NCI-H1436 treated with DMSO at 0.1 percent for 48 hours (cell line): ENCODE data around the gene DIS3L2.
"Not testable (repeated sequence)": the region's sequence is repeated elsewhere in the genome, so short reads cannot be mapped to it uniquely, and the experiment has no call there.

Experiments
- DNase-seq: peaks from one replicate; lab custom pipeline; 2025; lab: John Stamatoyannopoulos, UW

Gene DIS3L2

DNA sequence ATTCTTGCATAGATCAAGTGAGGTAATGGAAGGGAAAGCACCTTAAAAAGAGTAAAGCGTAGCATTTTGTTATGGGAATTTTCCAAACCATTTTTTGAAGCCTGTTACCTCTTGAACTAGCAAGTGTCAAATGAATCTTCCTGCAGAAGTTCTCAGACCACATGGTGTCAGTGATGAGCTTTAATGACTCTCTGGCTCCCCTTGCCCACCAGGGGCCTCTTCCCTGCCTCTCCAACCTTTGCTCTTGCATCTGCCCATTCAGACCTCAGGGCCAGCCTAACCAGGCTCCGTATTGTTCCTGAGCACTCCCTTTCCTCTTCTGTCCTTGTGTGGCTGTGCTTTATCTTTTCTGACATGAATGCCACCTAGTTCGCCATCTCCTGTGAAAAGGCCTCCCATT, 155.9 kb downstream of the DIS3L2 start:
- no peak for DNase-seq

DNA sequence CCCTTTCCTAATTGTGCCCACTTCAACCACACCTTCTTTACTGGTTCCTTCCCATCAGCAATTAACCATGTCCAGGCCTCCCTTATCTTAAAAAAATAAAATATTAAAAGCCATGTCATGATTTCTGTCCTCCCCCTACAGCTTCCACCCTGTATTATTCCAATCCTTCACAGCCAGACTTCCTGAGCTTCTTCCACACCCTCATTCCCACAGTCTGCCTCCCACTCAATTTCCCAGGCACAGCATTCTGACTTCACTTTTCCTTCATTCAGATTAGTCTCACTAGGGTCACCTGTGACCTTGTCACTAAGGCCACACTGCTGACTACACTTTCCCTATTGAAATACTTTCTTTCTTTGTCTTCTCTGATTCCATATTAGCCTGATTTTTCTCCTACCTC, 159.4 kb downstream of the DIS3L2 start:
- no peak for DNase-seq

DNA sequence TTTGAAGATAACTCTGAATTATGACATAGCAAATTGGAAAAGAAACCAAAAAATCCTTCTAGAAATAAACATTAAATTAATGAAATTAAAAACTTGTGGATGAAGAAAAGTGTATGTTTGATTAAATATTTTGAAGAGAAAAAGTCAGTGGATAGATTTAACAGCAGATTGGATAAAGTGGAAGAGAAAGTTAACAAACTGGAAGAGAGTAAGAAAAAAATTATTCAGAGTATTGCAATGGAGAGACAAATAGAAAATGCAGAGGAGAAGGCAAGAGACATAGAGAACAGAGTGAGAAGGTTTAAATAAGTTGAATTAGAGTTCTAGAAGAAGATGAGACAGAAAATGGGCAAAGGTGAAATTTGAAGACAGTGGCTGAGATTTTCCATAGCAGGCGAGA, 162.8 kb downstream of the DIS3L2 start:
- DNase-seq: no peak

DNA sequence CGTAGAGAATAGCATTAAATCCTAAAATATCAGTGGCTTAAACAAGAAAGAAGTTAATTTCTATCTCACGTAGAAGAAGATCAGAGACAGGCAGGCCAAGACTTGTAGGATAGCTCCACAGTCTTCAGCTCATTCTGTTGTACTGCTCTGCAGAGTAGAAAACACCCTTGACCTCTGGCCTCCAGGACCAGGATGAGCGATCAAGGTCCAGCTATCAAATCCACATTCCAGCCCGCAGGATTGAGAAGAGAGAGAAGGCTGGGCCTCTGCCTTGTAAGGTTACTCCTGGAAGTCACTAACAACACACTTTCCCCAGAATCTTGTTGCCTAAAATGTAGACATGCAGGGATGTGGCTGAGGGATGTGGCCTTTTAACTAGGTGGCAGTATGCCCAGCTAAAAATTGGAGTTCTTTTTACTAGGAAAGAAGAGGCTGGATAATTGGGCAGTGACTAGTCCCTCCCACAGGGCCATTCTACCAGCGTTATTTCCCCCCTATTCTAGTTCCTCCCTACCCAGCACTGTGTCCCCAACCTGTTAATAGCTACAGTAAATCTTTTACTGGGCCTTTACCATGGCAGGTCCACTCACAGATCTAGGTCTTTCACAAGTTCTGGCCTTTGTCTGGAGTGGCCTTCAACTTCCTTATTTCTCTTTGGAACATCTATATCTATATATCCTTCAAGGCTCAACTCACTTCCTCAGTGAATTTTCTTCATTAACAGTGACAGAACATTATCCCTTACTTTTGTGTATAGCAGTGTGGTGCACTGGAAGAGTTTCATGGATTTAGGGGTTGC, 165.0 kb downstream of the DIS3L2 start:
- DNase-seq: no peak

DNA sequence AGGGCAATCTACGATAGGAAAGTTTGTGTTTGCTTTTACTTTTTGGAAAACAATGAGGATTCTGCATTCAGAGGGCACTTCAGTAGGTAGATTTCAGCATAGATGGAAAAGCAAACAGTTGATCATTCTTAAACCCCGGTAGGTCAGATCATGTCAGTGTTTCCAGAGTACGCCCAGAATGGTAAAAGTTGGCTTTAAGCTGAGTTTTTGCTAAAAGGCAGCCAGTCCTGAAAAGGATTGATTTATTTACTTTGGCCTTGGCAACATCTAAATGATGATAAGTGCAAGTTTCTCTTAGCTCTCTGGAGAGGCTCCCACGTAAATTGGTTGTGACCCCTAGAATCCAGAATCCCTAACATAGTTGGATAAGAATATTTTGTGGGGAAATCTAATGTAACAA, 168.0 kb downstream of the DIS3L2 start:
- no peak for DNase-seq

DNA sequence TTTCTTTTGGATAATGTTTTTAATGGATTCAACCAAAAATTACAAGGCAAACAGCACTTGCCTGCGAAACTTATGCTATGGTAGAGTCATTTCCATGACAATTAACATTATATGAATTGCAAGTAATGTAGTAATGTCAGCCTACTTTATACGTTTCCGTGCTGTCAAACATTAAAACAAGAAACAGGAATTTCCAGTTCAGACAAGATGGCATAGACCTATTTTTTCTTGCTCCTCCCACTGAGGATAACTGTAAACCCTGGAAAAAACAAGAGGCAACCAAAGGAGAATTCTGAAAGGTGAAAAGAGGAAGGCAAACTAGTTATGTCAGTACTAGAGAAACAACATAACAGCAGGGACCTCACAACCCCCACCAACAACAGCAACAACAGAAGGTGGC, 170.7 kb downstream of the DIS3L2 start:
- DNase-seq: no peak

DNA sequence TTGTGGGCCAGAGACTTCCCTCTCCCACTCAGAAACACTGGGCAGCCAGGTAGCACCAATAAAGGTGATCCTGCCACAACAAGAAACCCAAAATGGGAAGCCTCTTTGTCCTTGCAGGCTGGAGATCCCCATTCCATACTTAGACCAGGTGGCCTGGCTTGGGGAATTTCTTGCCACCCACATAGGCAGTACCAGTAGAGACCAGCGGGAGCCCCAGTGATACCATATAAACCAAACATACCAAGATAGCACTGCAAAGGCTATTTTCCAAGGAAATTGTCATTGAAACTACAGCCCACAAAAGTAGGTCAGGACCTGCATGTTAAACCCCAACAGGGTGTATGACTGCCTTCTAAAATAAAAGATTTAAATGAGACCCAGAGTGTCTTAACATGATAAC, 171.6 kb downstream of the DIS3L2 start:
- no peak for DNase-seq

DNA sequence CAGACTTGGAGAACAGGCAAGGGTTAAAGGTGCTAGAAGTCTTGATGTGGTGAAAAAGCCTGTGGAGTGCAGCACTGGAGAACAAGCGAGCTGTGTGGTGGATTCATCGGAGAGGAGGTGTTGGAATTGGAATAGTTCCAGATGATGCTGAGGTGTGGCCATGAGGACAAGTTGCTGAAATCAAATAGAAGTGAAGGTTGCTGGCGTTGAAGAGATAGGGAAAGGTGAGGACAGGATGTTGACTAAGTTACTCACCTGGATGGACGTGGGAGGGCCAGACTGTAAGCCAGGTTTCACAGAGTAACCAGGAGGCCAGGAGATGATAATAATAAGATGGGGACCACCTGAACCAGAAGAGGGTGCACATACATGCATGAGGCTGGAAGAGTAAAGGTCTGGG, 173.4 kb downstream of the DIS3L2 start:
- DNase-seq: no peak

DNA sequence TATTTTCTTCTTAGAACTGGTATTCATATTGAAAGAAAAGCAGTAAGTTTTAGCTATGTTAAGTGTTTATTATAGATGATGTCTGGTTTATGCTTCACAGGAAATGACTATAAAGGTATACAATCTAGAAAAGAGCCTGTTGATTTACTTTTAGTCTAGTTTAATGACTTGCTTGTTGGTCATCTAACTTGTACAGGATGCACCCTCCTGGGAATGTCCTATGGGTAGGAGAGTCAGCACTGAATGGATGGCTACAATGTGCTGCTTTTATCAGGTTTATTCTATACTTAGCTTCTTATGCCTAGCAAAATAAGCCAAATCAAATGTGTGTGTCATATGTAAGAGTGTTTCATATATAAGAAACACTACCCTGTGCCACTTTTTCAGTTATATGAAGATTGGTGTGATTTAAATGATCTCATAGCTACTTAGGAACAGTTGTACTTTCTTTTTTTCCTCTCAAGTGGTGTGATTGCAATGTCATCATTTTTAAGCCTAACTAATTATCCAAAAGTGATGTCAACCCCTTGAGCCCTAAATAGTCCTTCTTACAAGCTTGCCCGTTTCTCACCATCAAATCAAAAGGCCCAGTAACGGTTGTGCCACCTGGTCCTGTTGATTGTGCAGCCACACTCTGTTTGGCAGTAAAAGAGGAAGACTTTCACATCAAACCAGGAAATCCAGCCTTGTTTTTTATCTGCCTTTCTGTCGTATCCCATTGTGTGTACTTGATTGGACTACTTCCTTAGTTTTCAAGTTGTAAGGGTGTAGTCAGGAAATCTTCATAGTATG, 176.0 kb downstream of the DIS3L2 start:
- DNase-seq: no peak

DNA sequence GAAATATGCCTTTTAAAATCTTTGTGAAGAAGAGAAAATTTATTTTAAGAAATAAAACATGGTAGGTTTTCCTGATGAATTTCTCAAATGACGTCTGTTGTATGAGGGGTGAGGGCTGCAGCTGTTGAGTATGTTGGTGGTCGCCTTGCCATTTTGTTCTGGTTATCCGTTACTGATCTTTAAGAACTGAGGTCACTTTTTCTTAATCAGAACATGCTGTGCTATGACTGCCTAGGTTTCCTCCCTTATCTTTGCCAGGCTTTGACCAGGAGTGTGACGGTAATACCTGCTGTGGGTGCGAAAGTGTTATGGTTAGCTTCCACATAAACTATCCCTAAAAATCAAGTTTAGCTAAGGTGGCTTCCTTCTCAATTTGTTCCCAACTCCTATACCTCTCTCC, 176.9 kb downstream of the DIS3L2 start:
- no peak for DNase-seq

DNA sequence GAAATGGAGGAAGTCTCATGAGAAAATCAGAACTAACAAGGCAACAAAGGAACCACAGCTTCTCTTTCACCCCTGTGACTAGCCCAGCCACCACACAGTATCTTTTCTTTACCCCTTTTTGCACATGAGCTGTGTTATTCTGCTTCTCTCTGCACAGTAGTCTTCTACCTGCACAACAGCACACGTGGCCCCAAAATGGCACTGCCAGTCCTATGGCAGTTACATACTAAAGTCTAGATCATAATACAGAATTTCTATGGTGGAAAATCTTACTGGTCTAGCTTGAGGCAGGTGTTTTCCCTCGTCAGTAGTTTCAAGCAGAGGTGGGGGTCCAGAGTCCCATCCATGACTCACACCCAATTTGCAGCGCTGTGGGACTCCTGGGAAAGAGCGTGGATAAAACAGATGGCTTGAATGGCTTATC, 177.7 kb downstream of the DIS3L2 start:
- DNase-seq: no peak

DNA sequence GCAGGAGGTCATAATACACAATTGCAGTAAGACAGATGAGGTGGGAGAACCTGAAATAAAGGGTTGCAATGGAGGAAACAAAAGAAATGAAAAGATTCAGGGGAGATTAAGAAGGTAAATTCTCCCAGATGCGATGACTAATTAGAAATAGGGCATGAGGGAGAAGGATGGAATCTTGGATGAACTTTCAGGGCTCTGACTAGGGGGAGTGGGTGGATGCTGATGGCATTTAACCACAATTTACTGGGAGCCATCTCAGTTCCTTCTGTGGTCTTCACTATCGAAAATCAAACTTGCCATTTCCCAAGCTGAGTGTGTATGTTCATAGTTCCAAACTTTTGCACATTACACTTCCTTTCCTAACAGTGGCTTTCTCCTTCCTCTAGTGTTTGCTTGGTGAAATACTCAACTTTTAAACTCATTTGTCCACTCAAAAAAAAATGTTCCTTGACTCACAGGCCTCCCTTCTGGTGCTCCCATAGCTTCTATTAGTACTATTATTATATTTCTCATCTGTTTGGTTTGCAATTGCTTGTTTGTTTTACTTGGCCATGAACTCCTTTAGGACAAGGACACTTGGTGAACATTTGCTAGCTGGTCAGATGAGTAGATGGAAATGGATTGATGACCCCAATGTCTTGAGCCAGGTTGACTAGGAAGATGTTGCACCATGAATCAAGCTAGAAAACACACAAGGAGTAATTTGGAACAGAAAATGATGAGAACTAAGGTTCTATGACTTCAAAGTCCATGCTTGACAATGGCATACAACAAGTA, 178.5 kb downstream of the DIS3L2 start:
- no peak for DNase-seq

DNA sequence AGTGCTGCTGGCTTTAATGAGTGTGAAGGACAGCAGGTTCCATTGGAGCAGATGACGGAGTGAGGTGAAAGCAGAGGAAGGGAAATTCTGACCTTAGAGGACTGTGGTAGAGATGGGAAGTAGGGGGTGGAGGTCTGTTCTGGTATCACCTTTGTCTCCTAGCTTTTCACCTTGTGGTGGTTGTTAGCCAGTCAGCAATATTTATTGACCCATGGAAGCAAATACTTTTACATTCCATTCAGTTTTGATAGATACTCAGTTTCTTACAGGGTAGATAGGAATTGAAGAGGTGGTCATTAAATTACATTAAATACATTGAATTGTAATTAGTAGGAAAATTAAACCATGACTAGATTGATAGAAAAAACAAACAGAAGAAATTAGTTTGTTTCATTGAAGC, 180.1 kb downstream of the DIS3L2 start:
- DNase-seq: no peak

DNA sequence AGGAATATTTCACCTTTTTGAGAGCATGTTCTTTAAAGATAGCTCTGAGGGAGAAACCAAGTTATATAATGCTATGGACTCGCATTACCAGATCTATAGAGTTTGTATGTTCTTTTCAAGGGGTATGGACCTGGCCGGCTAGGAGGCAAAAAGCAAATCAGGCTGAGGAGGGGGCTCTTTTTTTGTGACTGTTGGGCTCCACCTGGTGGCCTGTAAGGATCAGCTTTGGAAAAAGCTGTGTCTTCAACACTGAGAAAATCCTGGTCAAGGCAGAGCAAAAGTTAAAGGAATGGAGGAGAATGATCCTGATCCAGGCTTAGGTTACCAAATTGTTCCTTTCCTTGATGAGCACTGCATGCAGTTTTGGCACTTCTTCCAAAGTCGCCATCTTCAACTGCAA, 180.5 kb downstream of the DIS3L2 start:
- no peak for DNase-seq

DNA sequence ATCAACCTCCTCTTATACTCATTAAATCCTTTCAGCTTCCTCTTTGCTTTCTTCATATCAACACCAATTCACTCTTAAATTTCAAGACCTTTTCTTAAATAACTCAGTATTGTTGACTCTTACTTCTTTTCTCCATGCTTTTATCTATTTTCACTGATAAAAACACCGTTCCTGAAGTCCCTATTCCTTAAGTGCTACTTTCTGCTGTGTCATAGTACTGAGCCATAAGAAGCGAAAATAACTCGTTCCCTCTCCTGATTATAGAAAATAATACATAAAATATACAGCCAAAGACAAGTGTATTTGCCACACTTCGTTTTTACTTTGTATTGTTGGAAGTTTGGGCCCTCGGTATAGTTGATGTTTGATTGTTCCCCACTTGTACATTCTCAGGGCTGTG, 181.0 kb downstream of the DIS3L2 start:
- DNase-seq: no peak

DNA sequence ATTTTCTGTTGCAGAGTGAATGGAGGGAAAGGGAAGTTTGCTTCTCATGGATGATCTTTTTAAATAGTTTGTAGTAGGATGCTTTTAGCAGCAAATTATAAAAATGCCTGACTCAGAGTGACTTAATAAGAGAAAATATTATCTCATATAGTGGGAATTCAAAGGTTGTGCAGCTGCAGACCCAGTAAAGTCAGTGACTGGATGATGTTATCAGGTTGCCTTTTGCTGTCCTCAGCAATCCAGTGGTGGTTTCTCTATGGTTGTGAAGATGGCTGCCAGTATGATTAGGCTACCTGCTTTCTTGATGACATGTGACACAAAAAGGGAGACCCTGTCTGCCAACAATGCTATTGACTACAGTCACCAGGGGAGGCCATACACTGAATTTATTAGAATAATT, 184.8 kb downstream of the DIS3L2 start:
- DNase-seq: no peak

DNA sequence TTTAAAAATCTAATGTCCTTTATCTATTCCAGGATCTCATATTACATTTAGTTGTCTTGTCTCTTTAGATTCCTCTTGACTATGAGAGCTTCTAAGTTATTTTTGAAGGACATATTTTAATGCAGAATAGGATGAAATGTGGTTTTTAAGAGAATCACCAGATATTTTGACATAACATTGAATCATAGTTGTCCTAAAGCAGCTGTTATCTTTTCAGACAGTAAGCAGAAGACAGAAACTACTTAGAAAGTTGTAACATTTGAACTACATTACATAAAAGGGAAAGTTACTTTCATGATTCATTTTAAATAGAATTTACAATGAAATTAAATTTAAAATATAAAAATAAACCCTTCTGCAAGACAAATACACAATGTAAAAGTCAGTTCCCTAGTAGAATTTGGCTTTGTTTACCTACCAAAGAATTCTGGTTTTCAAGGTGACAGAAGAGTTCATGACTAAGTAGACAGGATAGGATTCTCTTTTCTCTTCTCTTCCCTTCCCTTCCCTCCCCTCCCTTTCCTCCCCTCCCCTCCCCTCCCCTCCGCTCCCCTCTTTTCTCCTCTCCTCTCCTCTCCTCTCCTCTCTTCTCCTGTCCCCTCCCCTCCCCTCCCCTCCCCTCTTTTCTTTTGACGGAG, 186.0 kb downstream of the DIS3L2 start:
- DNase-seq: no peak

DNA sequence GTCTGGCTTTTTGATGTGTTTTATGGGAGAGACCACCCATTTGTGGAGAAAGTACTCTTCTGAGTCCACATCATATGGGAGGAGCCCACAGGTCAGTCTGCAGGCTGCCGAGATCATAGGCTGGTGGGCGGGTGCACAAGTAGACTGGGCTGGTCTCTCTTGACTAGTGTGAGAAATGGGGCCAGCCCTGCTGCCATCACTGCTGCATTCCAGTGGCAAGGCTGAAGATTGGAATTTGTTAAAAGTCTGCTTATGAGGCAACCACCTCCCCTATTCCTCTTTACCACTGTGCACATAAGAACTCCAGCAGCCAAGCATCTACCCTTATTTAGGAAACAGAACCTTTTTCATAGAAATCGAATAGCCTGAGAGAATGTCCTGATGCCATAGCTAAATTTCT, 200.7 kb downstream of the DIS3L2 start:
- no peak for DNase-seq

DNA sequence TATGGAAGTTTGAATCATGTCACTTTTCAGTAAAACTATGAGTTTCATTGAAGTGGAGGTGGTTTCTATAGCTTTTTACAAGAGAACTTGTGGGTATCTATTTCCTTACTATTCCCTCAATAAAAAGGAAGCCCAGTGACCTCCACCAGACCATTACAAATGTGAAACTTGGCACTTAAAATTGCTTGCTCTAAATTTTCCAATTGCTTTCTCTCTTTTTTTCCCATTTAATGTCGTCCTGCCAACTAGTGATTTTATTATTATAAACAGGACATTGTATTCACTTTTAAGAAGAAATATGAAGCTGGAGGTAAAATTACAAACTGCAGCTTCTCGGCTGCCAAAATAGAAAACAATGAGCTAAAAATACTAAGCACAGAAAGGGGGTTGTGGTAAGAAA, 208.9 kb downstream of the DIS3L2 start:
- no peak for DNase-seq

DNA sequence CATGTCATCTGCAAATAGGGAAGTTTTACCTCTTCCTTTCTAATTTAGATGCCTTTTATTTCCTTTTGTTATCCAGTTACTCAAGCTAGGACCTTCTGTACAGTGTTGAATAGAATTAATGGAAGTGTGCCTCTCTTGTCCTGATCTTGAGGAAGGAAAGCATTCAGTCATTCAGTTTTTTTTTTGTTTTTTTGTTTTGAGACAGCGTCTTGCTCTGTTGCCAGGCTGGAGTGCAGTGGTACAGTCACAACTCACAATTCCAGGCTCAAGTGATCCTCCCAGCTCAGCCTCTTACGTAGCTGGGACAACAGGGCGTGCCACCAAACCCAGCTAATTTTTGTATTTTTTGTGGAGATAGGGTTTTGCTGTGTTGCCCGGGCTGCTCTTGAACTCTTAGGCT, 213.1 kb downstream of the DIS3L2 start:
- no peak for DNase-seq

DNA sequence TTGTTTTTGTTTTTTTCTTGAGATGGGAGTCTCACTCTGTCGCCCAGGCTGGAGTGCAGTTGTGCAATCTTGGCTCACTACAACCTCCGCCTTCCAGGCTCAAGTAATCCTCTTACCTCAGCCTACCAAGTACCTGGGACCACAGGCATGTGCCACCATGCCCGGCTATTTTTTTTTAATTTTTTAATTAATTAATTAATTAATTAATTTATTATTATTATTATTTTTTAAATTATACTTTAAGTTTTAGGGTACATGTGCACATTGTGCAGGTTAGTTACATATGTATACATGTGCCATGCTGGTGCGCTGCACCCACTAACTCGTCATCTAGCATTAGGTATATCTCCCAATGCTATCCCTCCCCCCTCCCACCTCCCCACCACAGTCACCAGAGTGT, 215.1 kb downstream of the DIS3L2 start:
- DNase-seq: not testable (repeated sequence)

DNA sequence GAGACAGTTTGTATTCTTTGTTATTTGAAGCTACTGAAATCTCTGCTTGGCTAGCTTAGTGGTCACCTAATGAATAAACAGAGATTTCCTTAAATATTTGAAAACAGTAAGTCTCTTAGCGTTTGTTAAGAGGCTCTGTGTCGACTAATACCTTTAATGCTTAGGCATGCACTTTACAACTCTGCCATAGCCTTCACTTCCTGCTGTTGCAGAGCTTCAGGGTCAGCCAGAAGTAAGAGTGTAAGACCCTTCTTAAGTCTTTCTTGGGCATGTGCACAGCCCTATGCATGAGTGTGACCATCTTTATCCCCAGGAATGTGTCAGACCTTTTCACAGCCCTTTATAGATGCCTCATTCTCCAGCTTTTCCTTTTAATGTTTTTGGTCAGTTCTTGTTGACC, 221.8 kb downstream of the DIS3L2 start:
- DNase-seq: no peak
